MM.1S (cell line): ENCODE results near the gene C19orf25.

Source experiments
- DNase-seq: peaks from one replicate; pipeline ENCODE4 v3.0.0-alpha.2; 2015
- H2AFZ ChIP-seq: fragments of 300-600 bp; sonication (generic); 2 replicates; pipeline ENCODE4 v1.6.0; 2016; ENCODE audit warnings: antibody characterized with exemption, low read length
- H3F3A ChIP-seq: fragments of 300-600 bp; sonication (generic); 2 replicates; pipeline ENCODE4 v1.6.1; 2016; ENCODE audit warnings: mild to moderate bottlenecking, antibody characterized with exemption, low read length, moderate library complexity, mixed read lengths; ENCODE audit not compliant: insufficient read depth
- H3K27ac ChIP-seq: fragments of 300-600 bp; sonication (generic); 2 replicates; pipeline ENCODE4 v1.5.1; 2016; ENCODE audit warnings: mild to moderate bottlenecking, low read length
- H3K27me3 ChIP-seq: fragments of 300-600 bp; sonication (generic); replicated peaks from 2 replicates; pipeline ENCODE4 v1.6.0; 2016; ENCODE audit warnings: low read length; ENCODE audit not compliant: insufficient read depth
- H3K36me3 ChIP-seq: fragments of 300-600 bp; sonication (generic); replicated peaks from 2 replicates; pipeline ENCODE4 v1.6.1; 2016; ENCODE audit warnings: mild to moderate bottlenecking, low read length, mixed read lengths; ENCODE audit not compliant: insufficient read depth
- H3K4me1 ChIP-seq: fragments of 300-600 bp; sonication (generic); 2 replicates; pipeline ENCODE4 v1.6.1; 2016; ENCODE audit warnings: low read length, mixed read lengths
- H3K4me2 ChIP-seq: fragments of 300-600 bp; sonication (generic); 2 replicates; pipeline ENCODE4 v1.6.0; 2016; ENCODE audit warnings: low read depth, low read length
- H3K4me3 ChIP-seq: fragments of 300-600 bp; sonication (generic); 2 replicates; pipeline ENCODE4 v1.5.1; 2016; ENCODE audit warnings: low read length, mixed read lengths
- H3K79me2 ChIP-seq: fragments of 300-600 bp; sonication (generic); 2 replicates; pipeline ENCODE4 v1.6.1; 2016; ENCODE audit warnings: mixed run types, low read length, mixed read lengths
- H3K9ac ChIP-seq: fragments of 300-600 bp; sonication (generic); 2 replicates; pipeline ENCODE4 v1.6.1; 2016; ENCODE audit warnings: low read length, mixed read lengths
- H3K9me2 ChIP-seq: fragments of 300-600 bp; sonication (generic); replicated peaks from 2 replicates; pipeline ENCODE4 v1.6.1; 2016; ENCODE audit warnings: mild to moderate bottlenecking, low read length, mixed read lengths; ENCODE audit not compliant: insufficient read depth
- H3K9me3 ChIP-seq: fragments of 300-600 bp; sonication (generic); replicated peaks from 2 replicates; pipeline ENCODE4 v1.6.1; 2016; ENCODE audit warnings: mild to moderate bottlenecking, low read length, mixed read lengths; ENCODE audit not compliant: insufficient read depth
- H4K20me1 ChIP-seq: fragments of 300-600 bp; sonication (generic); 2 replicates; pipeline ENCODE4 v1.6.1; 2016; ENCODE audit warnings: mild to moderate bottlenecking, low read length, moderate library complexity, mixed read lengths; ENCODE audit not compliant: insufficient read depth
- CTCF ChIP-seq: fragments of 300-600 bp; sonication (generic); IDR thresholded peaks from 2 replicates; pipeline ENCODE4 v1.5.1; 2016; ENCODE audit warnings: antibody characterized with exemption, low read length, mixed read lengths
- EZH2 ChIP-seq: fragments of 300-600 bp; sonication (generic); optimal IDR thresholded peaks from 2 replicates; pipeline ENCODE3; 2017; ENCODE audit warnings: low read depth, mild to moderate bottlenecking, antibody characterized with exemption, low read length, mixed read lengths
- EZH2phosphoT487 ChIP-seq: fragments of 300-600 bp; sonication (generic); IDR thresholded peaks from 2 replicates; pipeline ENCODE4 v1.6.1; 2018; ENCODE audit warnings: antibody characterized with exemption, low read length

The C19orf25 gene

GRCh38 chr19:1471010-1471514, 8.0 kb downstream of the C19orf25 start:
- Histone ChIP-seq H3K9me3 (no peaks in the 10 kb centered on the region), H3K4me3 (peak overlapping the region; percentile 39; the same call in 1 of the 2 replicates), H3K9me2 (no peaks in the 10 kb centered on the region), H2AFZ (no peak overlapping the region), H3K36me3 (no peaks in the 10 kb centered on the region), H3F3A (peaks cover 9% of the 10 kb centered on the region; the same call in 1 of the 2 replicates), H4K20me1 (peaks cover 14% of the 10 kb centered on the region), H3K79me2 (peaks cover 12% of the 10 kb centered on the region), H3K27ac (no peak overlapping the region), H3K4me2 (peak overlapping the region; percentile 65), H3K9ac (no peak overlapping the region), H3K4me1 (peaks cover 14% of the 10 kb centered on the region; the same call in 1 of the 2 replicates), H3K27me3 (peaks cover 40% of the 10 kb centered on the region)
- TF ChIP-seq CTCF = no peak
- TF ChIP-seq EZH2phosphoT487 = no peak
- no peak for TF ChIP-seq EZH2
- no peak for DNase-seq

- H2AFZ ChIP-seq = no peak overlapping the region
- peak overlapping the region; percentile 39; the same call in 1 of the 2 replicates for H3K4me3 ChIP-seq
- H3K36me3 ChIP-seq = no peaks in the 10 kb centered on the region
- no peaks in the 10 kb centered on the region for H3K9me2 ChIP-seq
- no peak overlapping the region for H3K27ac ChIP-seq
- H3K4me1 ChIP-seq = peaks cover 14% of the 10 kb centered on the region; the same call in 1 of the 2 replicates
- TF ChIP-seq EZH2phosphoT487 = no peak
- TF ChIP-seq CTCF = no peak
- TF ChIP-seq EZH2 = no peak
- DNase-seq = peak; percentile 70
- peak overlapping the region; percentile 65 for H3K4me2 ChIP-seq
- H3K79me2 ChIP-seq = peaks cover 6% of the 10 kb centered on the region; the same call in 1 of the 2 replicates
- peaks cover 14% of the 10 kb centered on the region for H4K20me1 ChIP-seq
- H3K9me3 ChIP-seq = no peaks in the 10 kb centered on the region
- H3K27me3 ChIP-seq = peaks cover 40% of the 10 kb centered on the region
- H3F3A ChIP-seq = peaks cover 9% of the 10 kb centered on the region; the same call in 1 of the 2 replicates
- H3K9ac ChIP-seq = no peak overlapping the region
Measured at GRCh38 chr19:1470305-1471009, 8.6 kb downstream of the C19orf25 start.

DNA sequence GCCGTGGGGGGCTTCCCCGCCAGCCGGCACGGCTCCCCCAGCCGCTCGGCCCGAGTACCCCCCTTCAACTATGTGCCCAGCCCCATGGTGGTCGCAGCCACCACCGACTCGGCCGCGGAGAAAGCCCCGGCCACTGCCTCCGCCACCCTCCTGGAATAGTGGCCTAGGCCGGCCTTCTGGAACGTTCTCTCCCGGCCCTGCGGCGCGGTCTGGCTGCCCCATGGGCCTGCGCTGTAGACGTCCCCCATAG, 9.0 kb downstream of the C19orf25 start:
- peaks cover 40% of the 10 kb centered on the region for H3K27me3 ChIP-seq
- no peak overlapping the region for H2AFZ ChIP-seq
- peak overlapping the region; percentile 39; the same call in 1 of the 2 replicates for H3K4me3 ChIP-seq
- TF ChIP-seq EZH2phosphoT487 = no peak
- H3K27ac ChIP-seq = no peak overlapping the region
- no peaks in the 10 kb centered on the region for H3K36me3 ChIP-seq
- no peaks in the 10 kb centered on the region for H3K9me3 ChIP-seq
- no peak for DNase-seq
- no peak overlapping the region for H3K9ac ChIP-seq
- H3K79me2 ChIP-seq = 0 out of 2 replicates have a peak, but pooled peaks cover under 1% of the 10 kb centered on the region
- H3K4me2 ChIP-seq = peak overlapping the region; percentile 65; the same call in 1 of the 2 replicates
- H3F3A ChIP-seq = peaks cover 9% of the 10 kb centered on the region; the same call in 1 of the 2 replicates
- H3K4me1 ChIP-seq = peaks cover 14% of the 10 kb centered on the region; the same call in 1 of the 2 replicates
- no peaks in the 10 kb centered on the region for H3K9me2 ChIP-seq
- peaks cover 14% of the 10 kb centered on the region for H4K20me1 ChIP-seq
